Kidney (tissue), 14 donors: ENCODE measurements around the gene MAGI1. TPM values are rescaled to one million over a fixed set of nuclear protein-coding genes. Genes with fewer than 3 reads are reported as not detected.

Source experiments
- DNase-seq, 5 donors: peaks; one replicate each; pipeline ENCODE4 v3.0.0-alpha.2; 2013 to 2020
- FAIRE-seq: peaks from 2 replicates; lab custom pipeline; 2012; peaks lifted over from hg19 to GRCh38; lab: Jason Lieb, UNC
- H3K27ac ChIP-seq, 2 donors: one replicate each; pipeline ENCODE4 v1.7.0; 2013; ENCODE audit warnings: low read depth in 2 of 2, low read length in 2 of 2, inconsistent platforms in 1 of 2
- H3K27me3 ChIP-seq: one replicate; pipeline ENCODE4 v1.7.1; 2013; ENCODE audit warnings: low read length, inconsistent platforms; ENCODE audit not compliant: control insufficient read depth, insufficient read depth
- H3K36me3 ChIP-seq, 3 donors: one replicate each; pipeline versions ENCODE4 v1.7.0 to v1.7.1; 2013; ENCODE audit warnings: low read length in 3 of 3, control low read depth in 1 of 3, inconsistent platforms in 1 of 3; ENCODE audit not compliant: insufficient read depth in 3 of 3, control insufficient read depth in 2 of 3
- H3K4me1 ChIP-seq, 3 donors: one replicate each; pipeline versions ENCODE4 v1.7.0 to v1.7.1; 2013; ENCODE audit warnings: low read length in 3 of 3, inconsistent platforms in 1 of 3, low read depth in 1 of 3; ENCODE audit not compliant: control insufficient read depth in 2 of 3, insufficient read depth in 2 of 3
- H3K4me3 ChIP-seq, 3 donors: one replicate each; pipeline versions ENCODE4 v1.7.0 to v1.8.1; 2013; ENCODE audit warnings: low read length in 3 of 3, control low read depth in 1 of 3, inconsistent platforms in 1 of 3
- H3K9ac ChIP-seq, 3 donors: one replicate each; pipeline versions ENCODE4 v1.7.0 to v1.7.1; 2013; ENCODE audit warnings: low read length in 3 of 3, control low read depth in 1 of 3, inconsistent platforms in 1 of 3
- H3K9me3 ChIP-seq, 3 donors: one replicate each; pipeline versions ENCODE4 v1.7.0 to v1.7.1; 2013; ENCODE audit warnings: low read length in 3 of 3, control low read depth in 1 of 3, inconsistent platforms in 1 of 3; ENCODE audit not compliant: control insufficient read depth in 2 of 3, insufficient read depth in 1 of 3
- CTCF ChIP-seq: IDR thresholded peaks from 3 replicates; pipeline ENCODE4 v1.5.1; 2012; ENCODE audit warnings: mild to moderate bottlenecking, moderate library complexity, borderline replicate concordance; ENCODE audit not compliant: insufficient read depth; ENCODE audit errors: extremely low read depth
- intact Hi-C: fragments of 100-400 bp; cut with DNase I; formaldehyde crosslinking; loops from one replicate; pipeline ENCODE4 v1.11.1; 2022
- polyA plus RNA-seq: library from polyadenylated mRNA; stranded (reverse); fragments of 350-450 nt; fragmentation: Illumina TruSeq; extraction: RNeasy Lipid Tissue Mini Kit (QIAGEN cat#74804); gene quantifications from one replicate; pipeline ENCODE4 v1.2.3, GENCODE V29; 2014; ENCODE audit warnings: low read depth, low replicate concordance; ENCODE audit not compliant: insufficient read depth
- total RNA-seq: library from RNA; stranded (reverse); fragmentation: NEBNext Ultra II Directional; extraction: Animal tissue kit (Norgen Biotek cat#: 25700); gene quantifications from one replicate; pipeline ENCODE4 v1.2.1, GENCODE V29; 2021
- donor health status: control.
- donor health status: control.
- donor health status: control.
- donor health status: control.
- donor health status: control.
- donor health status: DM: yes; HTN: yes; CAD: no.
- donor health status: Normal renal cell carcinoma (clear cell type).

Gene MAGI1
- total and polyA plus RNA-seq, 2 donors from 2014 or later: 8.2 to 42.8 TPM

DNA sequence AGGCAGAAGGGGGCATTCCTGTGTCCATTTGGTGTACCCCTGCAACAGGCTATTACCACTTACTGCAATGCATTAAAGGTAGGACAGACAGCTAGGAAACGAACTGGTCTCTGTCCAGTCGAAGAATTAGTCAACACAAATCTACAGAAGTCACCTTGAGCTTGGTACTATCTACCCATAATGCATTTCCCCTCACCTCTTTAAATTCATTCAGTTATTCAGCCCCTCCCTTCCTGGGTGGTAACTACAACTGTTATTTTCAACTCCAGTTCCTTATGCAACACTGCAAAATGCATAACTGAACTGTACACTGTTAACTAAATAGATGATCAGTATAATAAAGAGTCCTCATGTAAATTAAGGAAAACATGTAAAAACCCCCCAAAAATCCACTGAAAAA is 77.6 kb downstream of the MAGI1 start:
- FAIRE-seq (no peak), DNase-seq (no peak)
- Histone ChIP-seq H3K27ac (no peak overlapping the region), H3K9me3 (no peaks in the 10 kb centered on the region), H3K4me1 (peaks cover 0 to 15% (median 6%) of the 10 kb centered on the region in 3 donors), H3K36me3 (no peaks in the 10 kb centered on the region), H3K4me3 (no peak overlapping the region), H3K9ac (no peak overlapping the region), H3K27me3 (no peaks in the 10 kb centered on the region)
- TF ChIP-seq CTCF: no peak
- intact Hi-C loops: no loop called here

DNA sequence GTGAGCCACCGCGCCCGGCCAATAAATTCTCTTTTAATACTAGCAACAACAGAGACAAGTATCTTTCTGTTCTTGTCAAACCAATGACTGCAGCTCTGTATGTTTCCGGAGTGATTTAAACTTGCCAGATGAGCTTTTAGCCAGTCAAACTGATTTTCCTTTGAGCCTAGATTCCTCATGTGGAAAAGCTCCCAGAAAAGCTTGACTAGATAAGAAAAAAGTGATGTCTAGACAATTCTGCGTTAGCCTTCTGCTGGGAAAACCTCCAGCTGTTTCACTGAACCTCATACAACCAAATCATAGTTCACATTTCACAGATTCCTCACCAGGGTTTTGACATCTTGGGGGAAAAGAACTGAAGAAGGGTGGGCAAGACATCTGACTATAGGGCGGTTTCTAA is 78.6 kb downstream of the MAGI1 start:
- Histone ChIP-seq H3K27ac (no peak overlapping the region), H3K9me3 (no peaks in the 10 kb centered on the region), H3K4me3 (no peak overlapping the region), H3K36me3 (no peaks in the 10 kb centered on the region), H3K4me1 (peaks cover 0 to 24% (median 6%) of the 10 kb centered on the region in 3 donors), H3K9ac (no peak overlapping the region), H3K27me3 (no peaks in the 10 kb centered on the region)
- DNase-seq (peak in 1 of 5 donors; percentile 32), FAIRE-seq (no peak)
- no peak for TF ChIP-seq CTCF
- intact Hi-C loops: no loop called here

GRCh38 chr3:65958216-65958615 is 80.5 kb downstream of the MAGI1 start:
- intact Hi-C loops: no loop called here
- Histone ChIP-seq H3K4me3 (no peak overlapping the region), H3K9ac (no peak overlapping the region), H3K36me3 (no peaks in the 10 kb centered on the region), H3K4me1 (peaks cover 0 to 32% (median 10%) of the 10 kb centered on the region in 3 donors), H3K27me3 (no peaks in the 10 kb centered on the region), H3K9me3 (no peaks in the 10 kb centered on the region), H3K27ac (no peak overlapping the region)
- TF ChIP-seq CTCF: no peak
- FAIRE-seq: no peak
- DNase-seq: no peak
